ENCODE measurements around the gene FAM219A.

FAM219A gene

GRCh38 chr9:34403554-34404380 lies 54.6 kb downstream of the FAM219A start:
- DNase-seq (ENCODE audit: low read depth), result peak; percentile 63
- peak; percentile 99 for TF ChIP-seq CTCF (IDR thresholded peaks at IDR 0.05; ENCODE audit: insufficient read depth, low read depth, low read length, missing control alignments)

GRCh38 chr9:34400686-34401602 lies 57.4 kb downstream of the FAM219A start:
- DNase-seq (ENCODE audit: low read depth), result no peak
- H3K4me3 ChIP-seq (ENCODE audit: low read length), result no peak overlapping the region
- TF ChIP-seq CTCF (IDR thresholded peaks at IDR 0.05; ENCODE audit: insufficient read depth, low read depth, low read length, missing control alignments), result no peak

More at GRCh38 chr9:34403554-34404380, 54.6 kb downstream of the FAM219A start:
- no peak overlapping the region for H3K4me3 ChIP-seq (ENCODE audit: low read length)

- no peak for TF ChIP-seq CTCF (IDR thresholded peaks at IDR 0.05; ENCODE audit: insufficient read depth, low read depth, low read length, missing control alignments)
- H3K4me3 ChIP-seq (ENCODE audit: low read length), result no peak overlapping the region
- no peak for DNase-seq (ENCODE audit: low read depth)
These were observed 58.1 kb downstream of the FAM219A start for GRCh38 chr9:34400275-34400674.

GRCh38 chr9:34399729-34400128 lies 58.6 kb downstream of the FAM219A start:
- TF ChIP-seq CTCF (IDR thresholded peaks at IDR 0.05; ENCODE audit: insufficient read depth, low read depth, low read length, missing control alignments), result no peak
- no peak overlapping the region for H3K4me3 ChIP-seq (ENCODE audit: low read length)
- DNase-seq (ENCODE audit: low read depth), result no peak

GRCh38 chr9:34398875-34399274 lies 59.5 kb downstream of the FAM219A start:
- DNase-seq (ENCODE audit: low read depth), result no peak
- TF ChIP-seq CTCF (IDR thresholded peaks at IDR 0.05; ENCODE audit: insufficient read depth, low read depth, low read length, missing control alignments), result no peak

GRCh38 chr9:34396276-34397214 lies 61.8 kb downstream of the FAM219A start:
- H3K4me3 ChIP-seq (ENCODE audit: low read length), result no peak overlapping the region
- TF ChIP-seq CTCF (IDR thresholded peaks at IDR 0.05; ENCODE audit: insufficient read depth, low read depth, low read length, missing control alignments), result no peak
- DNase-seq (ENCODE audit: low read depth), result no peak

More at GRCh38 chr9:34398875-34399274, 59.5 kb downstream of the FAM219A start:
- H3K4me3 ChIP-seq (ENCODE audit: low read length), result no peak overlapping the region
